Cardiac fibroblast (primary cell): Measurements from ENCODE around the gene CDC73.
"Not testable (repeated sequence)": the region's sequence is repeated elsewhere in the genome, so short reads cannot be mapped to it uniquely, and the experiment has no call there.

Experiments
- DNase-seq, 2 donors: peaks; one replicate each; pipeline versions ENCODE4 v3.0.0 to v3.0.0-alpha.2; 2010; ENCODE audit warnings: low read depth in 2 of 2
- H3K4me3 ChIP-seq, 2 donors: replicated peaks in 1 of 2; 1 replicate in 1 of 2; 2 replicates in 1 of 2; pipeline ENCODE4 v1.5.1; 2011; ENCODE audit warnings: low read depth in 2 of 2, low read length in 2 of 2, mild to moderate bottlenecking in 2 of 2, moderate library complexity in 1 of 2
- TF ChIP-seq, protein P1 (sequence below): IDR thresholded peaks from one replicate; pipeline ENCODE4 v1.5.1; 2011; ENCODE audit warnings: low read depth, mild to moderate bottlenecking, low read length, inconsistent platforms

The CDC73 gene

GRCh38 chr1:193184776-193185175 lies 62.9 kb downstream of the CDC73 start:
- no peak for DNase-seq
- no peak overlapping the region for H3K4me3 ChIP-seq
- TF ChIP-seq, protein P1, sequence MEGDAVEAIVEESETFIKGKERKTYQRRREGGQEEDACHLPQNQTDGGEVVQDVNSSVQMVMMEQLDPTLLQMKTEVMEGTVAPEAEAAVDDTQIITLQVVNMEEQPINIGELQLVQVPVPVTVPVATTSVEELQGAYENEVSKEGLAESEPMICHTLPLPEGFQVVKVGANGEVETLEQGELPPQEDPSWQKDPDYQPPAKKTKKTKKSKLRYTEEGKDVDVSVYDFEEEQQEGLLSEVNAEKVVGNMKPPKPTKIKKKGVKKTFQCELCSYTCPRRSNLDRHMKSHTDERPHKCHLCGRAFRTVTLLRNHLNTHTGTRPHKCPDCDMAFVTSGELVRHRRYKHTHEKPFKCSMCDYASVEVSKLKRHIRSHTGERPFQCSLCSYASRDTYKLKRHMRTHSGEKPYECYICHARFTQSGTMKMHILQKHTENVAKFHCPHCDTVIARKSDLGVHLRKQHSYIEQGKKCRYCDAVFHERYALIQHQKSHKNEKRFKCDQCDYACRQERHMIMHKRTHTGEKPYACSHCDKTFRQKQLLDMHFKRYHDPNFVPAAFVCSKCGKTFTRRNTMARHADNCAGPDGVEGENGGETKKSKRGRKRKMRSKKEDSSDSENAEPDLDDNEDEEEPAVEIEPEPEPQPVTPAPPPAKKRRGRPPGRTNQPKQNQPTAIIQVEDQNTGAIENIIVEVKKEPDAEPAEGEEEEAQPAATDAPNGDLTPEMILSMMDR: no peak

GRCh38 chr1:193185211-193185610 lies 63.4 kb downstream of the CDC73 start:
- TF ChIP-seq, protein P1: no peak
- DNase-seq: no peak
- peak overlapping the region in 1 of 2 donors; percentile 8 for H3K4me3 ChIP-seq

- DNase-seq: peak; percentile 54 to 62
These were observed 64.3 kb downstream of the CDC73 start, which contains the start of gene B3GALT2 for GRCh38 chr1:193185901-193186731. TSS of gene B3GALT2 (minus strand) at chr1:193186613. CDS start at chr1:193181562, 5,051 bp downstream.

GRCh38 chr1:193187114-193187513 lies 65.3 kb downstream of the CDC73 start:
- H3K4me3 ChIP-seq: no peak overlapping the region
- DNase-seq: no peak
- TF ChIP-seq, protein P1: no peak

More at GRCh38 chr1:193185901-193186731, 64.3 kb downstream of the CDC73 start, which contains the start of gene B3GALT2:
- peak within 1 kb of the TSS; percentile 29 to 50 for H3K4me3 ChIP-seq
- TF ChIP-seq, protein P1: no peak

DNA sequence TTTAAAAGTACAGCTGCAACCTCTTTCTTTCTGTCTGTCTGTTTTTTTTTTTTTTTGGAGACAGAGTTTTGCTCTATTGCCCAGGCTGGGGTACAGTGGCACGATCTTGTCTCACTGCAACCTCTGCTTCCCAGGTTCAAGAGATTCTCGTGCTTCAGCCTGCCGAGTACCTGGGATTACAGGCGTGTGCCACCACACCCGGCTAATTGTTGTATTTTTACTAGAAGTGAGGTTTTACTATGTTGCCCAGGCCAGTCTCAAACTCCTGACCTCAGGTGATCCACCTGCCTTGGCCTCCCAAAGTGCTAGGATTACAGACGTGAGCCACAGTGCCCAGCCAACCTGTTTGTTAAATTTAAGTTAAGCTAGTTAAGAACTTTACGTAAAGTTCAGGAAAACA lies 67.1 kb downstream of the CDC73 start:
- H3K4me3 ChIP-seq: not testable (repeated sequence)

DNA sequence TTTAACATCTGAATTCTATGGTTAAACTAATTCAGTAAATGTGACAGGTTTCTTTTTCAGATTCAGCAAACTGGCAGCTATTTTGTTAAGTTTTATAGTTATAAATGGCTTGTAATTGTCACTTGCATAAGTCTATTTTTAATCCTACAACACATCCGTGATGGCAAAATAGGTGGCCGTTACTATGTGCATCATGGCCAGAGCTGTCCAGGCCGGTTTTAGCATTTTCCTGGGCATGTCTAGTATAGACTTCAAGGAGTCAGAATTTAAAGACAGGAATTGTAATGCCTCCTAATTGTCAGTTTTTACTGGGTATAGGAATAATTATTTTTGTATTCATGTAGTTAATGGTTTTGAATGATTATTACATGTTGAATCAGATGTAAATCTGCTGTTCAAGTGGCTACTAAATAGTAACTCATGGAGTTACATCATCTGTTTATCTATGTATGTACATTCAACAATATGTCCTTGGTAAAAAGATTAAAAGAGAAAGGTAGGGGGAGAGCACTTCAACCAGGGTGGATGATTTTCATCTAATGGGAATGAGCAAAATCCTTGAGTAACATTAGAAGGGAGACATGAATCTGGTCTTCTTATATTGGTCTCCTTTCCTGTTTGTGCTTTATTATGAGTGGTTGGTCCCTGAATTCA lies 67.7 kb downstream of the CDC73 start:
- no peak overlapping the region for H3K4me3 ChIP-seq
- TF ChIP-seq, protein P1: no peak
- no peak for DNase-seq

More for the DNA sequence above, 67.1 kb downstream of the CDC73 start:
- DNase-seq: not testable (repeated sequence)

DNA sequence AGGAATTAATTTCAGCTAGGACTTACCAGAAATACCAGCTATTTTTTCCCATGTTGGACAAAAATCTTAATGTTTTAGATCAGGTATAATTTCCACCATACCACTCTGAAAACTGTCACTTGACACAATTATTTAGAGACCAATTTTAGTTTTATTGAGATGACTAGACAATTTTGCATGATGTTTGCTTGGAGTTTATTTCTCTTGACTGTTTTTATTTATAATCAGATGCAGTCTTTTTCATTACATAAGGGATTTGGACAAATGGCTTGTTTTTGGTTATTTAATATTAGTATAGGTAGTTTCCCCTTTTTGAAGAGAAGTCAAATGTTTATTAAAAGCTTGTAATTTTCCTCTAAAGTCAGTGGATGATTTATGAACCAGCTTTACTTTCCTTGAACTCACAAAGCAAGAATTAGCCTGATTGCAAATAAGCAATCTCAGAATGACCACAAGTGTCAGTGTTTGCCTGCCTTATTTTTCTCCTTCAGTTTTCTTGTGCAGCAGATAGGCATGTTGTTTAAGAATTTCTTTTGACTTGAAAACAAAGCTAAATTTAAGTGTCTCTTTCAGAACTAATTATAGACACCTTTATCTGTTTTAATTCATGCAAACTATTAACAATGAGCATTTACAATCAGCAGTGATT lies 68.4 kb downstream of the CDC73 start:
- TF ChIP-seq, protein P1: peak; percentile 28
- H3K4me3 ChIP-seq: no peak overlapping the region
- peak; percentile 43 to 56 for DNase-seq
